Sigmoid colon (tissue), 4 donors: ENCODE results near the gene GNLY.

ENCODE experiments used
- EP300 ChIP-seq, 4 donors: sonication (generic); formaldehyde crosslinking; IDR thresholded peaks; one replicate each; pipeline ENCODE4 v1.6.1; 2017; ENCODE audit warnings: antibody characterized with exemption in 4 of 4
- POLR2AphosphoS5 ChIP-seq, 4 donors: sonication (generic); formaldehyde crosslinking; IDR thresholded peaks; one replicate each; pipeline ENCODE4 v1.6.1; 2017; ENCODE audit warnings: antibody characterized with exemption in 4 of 4
- TF ChIP-seq, protein P1 (sequence below), 4 experiments: fragments of 450-650 bp in 3 of 4; fragments of 200-600 bp in 1 of 4; IDR thresholded peaks; one replicate each; pipeline ENCODE4 v1.5.1; 2016 to 2019; ENCODE audit warnings: antibody characterized with exemption in 4 of 4, mild to moderate bottlenecking in 3 of 4, moderate library complexity in 2 of 4

DNA sequence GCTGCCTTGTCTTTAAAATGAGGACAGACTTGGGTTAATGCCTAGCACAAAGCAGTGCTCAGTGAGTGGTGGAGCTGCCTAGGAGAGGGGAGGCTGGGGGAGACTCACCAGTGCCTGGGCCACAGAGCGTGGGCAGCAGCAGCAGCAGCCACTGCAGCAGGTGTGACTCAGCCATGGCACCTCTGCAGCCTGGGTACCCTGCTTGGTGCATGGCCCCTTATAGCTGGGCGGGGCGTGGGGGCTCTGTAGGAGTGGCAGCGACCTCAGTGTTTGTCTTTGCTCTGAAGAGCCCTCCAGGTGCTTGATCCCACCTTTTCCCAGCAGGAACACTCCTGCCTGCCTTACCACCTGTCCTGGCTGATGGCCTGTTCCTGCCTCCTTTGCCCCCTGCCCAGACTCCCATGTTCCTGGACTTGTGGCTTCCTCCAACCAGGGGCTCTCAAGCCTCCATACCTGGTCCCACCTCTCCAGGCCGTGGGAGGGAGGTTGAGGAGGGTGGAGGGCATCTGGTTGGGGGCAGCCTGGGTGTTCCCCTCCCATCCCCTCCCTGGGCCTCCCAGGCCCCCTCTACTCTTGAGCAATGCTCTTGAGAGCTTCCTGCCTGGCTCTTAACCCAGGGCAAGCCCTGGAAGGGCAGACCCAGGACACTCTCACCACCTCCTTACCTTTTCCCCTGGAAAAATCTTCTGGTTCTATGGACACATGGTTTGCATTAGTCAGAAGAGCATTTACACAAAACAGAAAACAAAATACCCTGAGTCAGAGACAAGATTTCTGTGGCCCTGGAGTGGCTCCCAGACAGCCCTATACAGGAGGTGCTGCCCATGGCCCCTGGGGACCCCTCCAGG is 25.9 kb upstream of the GNLY start, which contains the start of gene SFTPB:
- TF ChIP-seq, protein P1, sequence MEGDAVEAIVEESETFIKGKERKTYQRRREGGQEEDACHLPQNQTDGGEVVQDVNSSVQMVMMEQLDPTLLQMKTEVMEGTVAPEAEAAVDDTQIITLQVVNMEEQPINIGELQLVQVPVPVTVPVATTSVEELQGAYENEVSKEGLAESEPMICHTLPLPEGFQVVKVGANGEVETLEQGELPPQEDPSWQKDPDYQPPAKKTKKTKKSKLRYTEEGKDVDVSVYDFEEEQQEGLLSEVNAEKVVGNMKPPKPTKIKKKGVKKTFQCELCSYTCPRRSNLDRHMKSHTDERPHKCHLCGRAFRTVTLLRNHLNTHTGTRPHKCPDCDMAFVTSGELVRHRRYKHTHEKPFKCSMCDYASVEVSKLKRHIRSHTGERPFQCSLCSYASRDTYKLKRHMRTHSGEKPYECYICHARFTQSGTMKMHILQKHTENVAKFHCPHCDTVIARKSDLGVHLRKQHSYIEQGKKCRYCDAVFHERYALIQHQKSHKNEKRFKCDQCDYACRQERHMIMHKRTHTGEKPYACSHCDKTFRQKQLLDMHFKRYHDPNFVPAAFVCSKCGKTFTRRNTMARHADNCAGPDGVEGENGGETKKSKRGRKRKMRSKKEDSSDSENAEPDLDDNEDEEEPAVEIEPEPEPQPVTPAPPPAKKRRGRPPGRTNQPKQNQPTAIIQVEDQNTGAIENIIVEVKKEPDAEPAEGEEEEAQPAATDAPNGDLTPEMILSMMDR (IDR thresholded peaks at IDR 0.05) = no peak
- TF ChIP-seq EP300 (IDR thresholded peaks at IDR 0.05) (no peak), POLR2AphosphoS5 (IDR thresholded peaks at IDR 0.05) (no peak)
